Measurements from ENCODE around the gene TREX2. TPM values are rescaled to one million over a fixed set of nuclear protein-coding genes. Genes with fewer than 3 reads are reported as not detected.

The TREX2 gene
- total and polyA plus RNA-seq, 2 of the 8 experiments (the other 6 are each of a cell fraction or from before 2014, with no cell fraction given): 0.71 to 0.80 TPM

DNA sequence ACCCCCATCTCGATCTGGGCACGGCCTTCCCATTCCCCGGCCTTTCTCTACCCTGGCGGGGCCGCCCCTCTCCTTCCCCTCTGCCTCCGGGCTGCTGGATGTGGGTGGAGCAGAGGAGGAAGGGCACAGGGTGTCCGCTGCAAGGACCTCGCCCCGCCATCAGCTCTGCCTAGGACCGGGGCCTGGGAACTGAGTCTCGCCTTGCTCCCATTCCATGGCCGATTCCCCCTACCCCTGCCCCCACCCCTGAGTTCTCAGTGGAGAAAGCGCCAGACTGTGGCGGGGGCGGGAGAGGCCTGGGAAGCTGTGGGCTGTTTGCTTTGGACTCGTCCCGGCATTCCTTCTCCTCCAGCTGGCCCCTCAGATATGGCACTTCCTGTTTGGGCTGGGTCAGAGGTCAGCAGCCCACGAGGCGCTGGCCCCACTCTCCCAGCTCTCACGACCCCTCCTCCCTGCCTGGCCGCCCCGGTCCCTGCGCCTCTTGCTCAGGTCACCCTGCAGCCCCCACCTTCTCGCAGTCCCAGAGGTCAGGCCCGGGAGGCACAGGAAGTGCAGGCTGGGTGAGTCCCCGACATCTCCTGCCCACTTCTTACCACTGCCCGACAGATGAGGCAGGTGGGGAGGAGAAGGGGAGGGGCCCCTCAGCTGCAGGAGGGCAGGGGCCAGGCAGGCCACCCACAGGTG lies 42.5 kb upstream of the TREX2 start:
- Histone ChIP-seq H3K14ac (ENCODE audit: insufficient read length) (no peak overlapping the region), H4K5ac (ENCODE audit: insufficient read length, low read depth, low read length) (no peak overlapping the region), H2AK5ac (ENCODE audit: low read depth, low read length) (no peak overlapping the region), H3K56ac (replicated peaks; ENCODE audit: insufficient read length, low read depth, low read length) (no peak overlapping the region), H3K23me2 (ENCODE audit: low read depth, low read length) (no peaks in the 10 kb centered on the region), H3K4ac (replicated peaks; ENCODE audit: insufficient read length, low read depth, low read length) (no peak overlapping the region), H3K9ac (replicated peaks in 1 of 4; ENCODE audit: extremely low read depth in 1 of 4, low read depth in 3 of 4, low read length in 3 of 4) (no peak overlapping the region), H2BK12ac (ENCODE audit: low read depth, low read length) (no peak overlapping the region), H3K36me3 (ENCODE audit: control insufficient read depth in 2 of 4, insufficient read depth in 4 of 4, low read length in 3 of 4) (no peaks in the 10 kb centered on the region), H4K8ac (ENCODE audit: extremely low read depth, insufficient read depth, low read length) (no peak overlapping the region), H2BK5ac (ENCODE audit: low read depth, low read length) (no peak overlapping the region), H3K27me3 (replicated peaks in 1 of 4; ENCODE audit: control insufficient read depth in 3 of 4, extremely low read depth in 1 of 4, insufficient read depth in 3 of 4, low read length in 3 of 4) (no peaks in the 10 kb centered on the region; a peak in 1 of 7 replicates), H2BK20ac (ENCODE audit: low read length) (no peak overlapping the region), H3K79me1 (ENCODE audit: low read depth, low read length) (no peaks in the 10 kb centered on the region), H3K18ac (ENCODE audit: extremely low read depth, low read length) (no peak overlapping the region), H3K4me2 (ENCODE audit: insufficient read depth in 1 of 2, low read depth in 2 of 2, low read length in 2 of 2) (no peak overlapping the region), H3K79me2 (ENCODE audit: control insufficient read depth in 1 of 2, insufficient read depth in 2 of 2, low read length in 2 of 2) (no peaks in the 10 kb centered on the region), H3K4me3 (ENCODE audit: extremely low read depth in 1 of 4, insufficient read depth in 2 of 4, low read depth in 3 of 4, low read length in 4 of 4) (no peak overlapping the region), H2BK15ac (ENCODE audit: low read length) (no peak overlapping the region), H2BK120ac (replicated peaks; ENCODE audit: low read depth, low read length) (no peak overlapping the region), H3K9me3 (ENCODE audit: insufficient read depth in 2 of 2, low read depth in 1 of 2, low read length in 1 of 2) (no peaks in the 10 kb centered on the region), H3K23ac (ENCODE audit: insufficient read length) (no peak overlapping the region), H3K27ac (ENCODE audit: low read depth, low read length) (no peak overlapping the region), H2AFZ (ENCODE audit: low read length) (no peak overlapping the region), H4K20me1 (replicated peaks in 1 of 2; ENCODE audit: control insufficient read depth in 1 of 2, insufficient read depth in 2 of 2, low read length in 2 of 2) (no peaks in the 10 kb centered on the region), H3K4me1 (replicated peaks in 1 of 4; ENCODE audit: control insufficient read depth in 3 of 4, insufficient read depth in 4 of 4, low read length in 3 of 4) (peaks cover 0 to 15% (median 4%) of the 10 kb centered on the region in 4 experiments; a peak in 4 of 7 replicates), H4K91ac (replicated peaks; ENCODE audit: insufficient read length, low read length) (no peak overlapping the region)
- WGBS, 2 experiments (ENCODE audit: extremely low coverage in 1 of 2, insufficient coverage in 1 of 2, insufficient read length in 1 of 2, insufficient replicate concordance in 2 of 2, low coverage in 1 of 2, low lambda C conversion rate in 2 of 2, missing lambda C conversion rate in 1 of 2): 81% methylated on average over 9 of the region's 27 CpGs; no CpG with 5 or more reads in 1 of the 2 experiments
- FAIRE-seq: no peak
- POLR2A ChIA-PET (ENCODE audit: partially characterized antibody): no interaction called here
- no peak for TF ChIP-seq POU5F1 (IDR thresholded peaks at IDR 0.05; ENCODE audit: low read depth, low read length)
- TF ChIP-seq FOSL1 (IDR thresholded peaks at IDR 0.05; ENCODE audit: insufficient read depth, low read depth, low read length): no peak
- no peak for TF ChIP-seq CEBPB (IDR thresholded peaks at IDR 0.05; ENCODE audit: low read depth, low read length)
- no peak for TF ChIP-seq SAP30 (IDR thresholded peaks at IDR 0.05; ENCODE audit: insufficient read depth, insufficient replicate concordance, low read length)
- TF ChIP-seq, protein P1, sequence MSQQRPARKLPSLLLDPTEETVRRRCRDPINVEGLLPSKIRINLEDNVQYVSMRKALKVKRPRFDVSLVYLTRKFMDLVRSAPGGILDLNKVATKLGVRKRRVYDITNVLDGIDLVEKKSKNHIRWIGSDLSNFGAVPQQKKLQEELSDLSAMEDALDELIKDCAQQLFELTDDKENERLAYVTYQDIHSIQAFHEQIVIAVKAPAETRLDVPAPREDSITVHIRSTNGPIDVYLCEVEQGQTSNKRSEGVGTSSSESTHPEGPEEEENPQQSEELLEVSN (IDR thresholded peaks at IDR 0.05): no peak
- TF ChIP-seq, protein P2, sequence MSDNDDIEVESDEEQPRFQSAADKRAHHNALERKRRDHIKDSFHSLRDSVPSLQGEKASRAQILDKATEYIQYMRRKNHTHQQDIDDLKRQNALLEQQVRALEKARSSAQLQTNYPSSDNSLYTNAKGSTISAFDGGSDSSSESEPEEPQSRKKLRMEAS (IDR thresholded peaks at IDR 0.05): no peak
- no peak for TF ChIP-seq EGR1 (IDR thresholded peaks at IDR 0.05; ENCODE audit: borderline replicate concordance, low read depth, low read length)
- no peak for DNase-seq (ENCODE audit: low read depth in 1 of 2, low spot score in 2 of 2)
- CTCF ChIA-PET (ENCODE audit: partially characterized antibody): interaction anchor here (0.5 to 7.5 kb wide), 5 partner anchors 8 to 28 kb away, joined by 3 to 50 read pairs (median 3); partner anchors contain the start of gene HAUS7

All from H1 (cell line).